GM12891 (cell line): ENCODE results near the gene ELFN1.

Source experiments
- DNase-seq: peaks from one replicate; pipeline ENCODE4 v3.0.0; 2011; ENCODE audit warnings: low spot score; ENCODE audit not compliant: insufficient read length
- FAIRE-seq: peaks from 2 replicates; lab custom pipeline; 2011; peaks lifted over from hg19 to GRCh38; lab: Jason Lieb, UNC
- PAX5 ChIP-seq: IDR thresholded peaks from 2 replicates; pipeline ENCODE4 v1.6.1; 2011; ENCODE audit warnings: low read length, moderate library complexity, mild to moderate bottlenecking; ENCODE audit not compliant: insufficient read depth, severe bottlenecking
- POLR2A ChIP-seq: IDR thresholded peaks from 2 replicates; pipeline ENCODE4 v1.6.1; 2011; ENCODE audit warnings: low read depth, low read length, control low read depth
- POLR2AphosphoS5 ChIP-seq: IDR thresholded peaks from 2 replicates; pipeline ENCODE4 v1.6.1; 2011; ENCODE audit warnings: low read depth, low read length, control low read depth
- POU2F2 ChIP-seq: IDR thresholded peaks from 2 replicates; pipeline ENCODE4 v1.6.1; 2011; ENCODE audit warnings: low read depth, mild to moderate bottlenecking, control low read depth, low read length, moderate library complexity
- SPI1 ChIP-seq: IDR thresholded peaks from 2 replicates; pipeline ENCODE4 v1.6.1; 2011; ENCODE audit warnings: low read depth, low read length, control low read depth
- TAF1 ChIP-seq: IDR thresholded peaks from 2 replicates; pipeline ENCODE4 v1.6.1; 2011; ENCODE audit warnings: low read depth, low read length, control low read depth

Gene ELFN1

DNA sequence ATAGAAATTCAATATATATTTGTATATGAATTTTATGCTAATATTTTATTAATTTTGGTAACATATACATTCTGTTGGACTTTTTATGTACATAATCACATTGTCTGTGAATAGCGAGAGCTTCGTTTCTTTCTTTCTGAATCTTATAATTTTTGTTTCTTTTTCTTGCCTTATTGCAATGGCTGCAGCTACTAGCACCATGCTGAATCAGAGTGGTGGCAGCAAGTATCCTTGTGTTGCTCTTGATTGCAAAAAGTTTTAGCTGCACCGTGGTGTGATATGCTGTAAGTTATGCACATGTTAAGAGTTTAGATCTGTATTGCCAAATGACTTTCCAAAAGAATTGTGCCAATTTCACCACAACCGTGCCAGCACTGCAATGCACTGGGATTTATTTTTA lies 32.6 kb downstream of the ELFN1 start:
- DNase-seq (no peak), FAIRE-seq (no peak)
- TF ChIP-seq SPI1 (no peak), POU2F2 (no peak), POLR2AphosphoS5 (no peak), PAX5 (no peak), POLR2A (no peak), TAF1 (no peak)

DNA sequence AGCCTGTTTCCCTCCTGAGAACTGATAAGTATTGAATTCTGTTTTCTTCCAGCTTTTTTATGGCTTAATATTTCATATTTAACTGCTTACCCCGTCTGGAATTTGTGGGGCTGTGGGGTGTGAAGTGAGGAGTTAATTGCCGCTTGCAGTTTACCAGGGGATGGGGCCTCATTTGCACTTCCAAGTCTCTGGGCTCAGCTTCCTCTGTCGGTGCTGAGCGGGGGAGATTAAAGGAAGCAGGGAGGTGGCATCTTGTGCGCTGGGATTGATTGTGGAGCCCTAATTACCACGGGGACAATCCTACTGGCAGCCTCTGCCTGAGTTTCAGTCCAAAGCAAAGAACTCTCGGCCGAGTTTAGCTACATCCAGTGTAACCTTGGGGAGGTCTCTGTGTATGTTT lies 33.4 kb downstream of the ELFN1 start:
- no peak for DNase-seq
- no peak for FAIRE-seq
- TF ChIP-seq SPI1 (no peak), POLR2AphosphoS5 (no peak), TAF1 (no peak), PAX5 (no peak), POU2F2 (no peak), POLR2A (no peak)

DNA sequence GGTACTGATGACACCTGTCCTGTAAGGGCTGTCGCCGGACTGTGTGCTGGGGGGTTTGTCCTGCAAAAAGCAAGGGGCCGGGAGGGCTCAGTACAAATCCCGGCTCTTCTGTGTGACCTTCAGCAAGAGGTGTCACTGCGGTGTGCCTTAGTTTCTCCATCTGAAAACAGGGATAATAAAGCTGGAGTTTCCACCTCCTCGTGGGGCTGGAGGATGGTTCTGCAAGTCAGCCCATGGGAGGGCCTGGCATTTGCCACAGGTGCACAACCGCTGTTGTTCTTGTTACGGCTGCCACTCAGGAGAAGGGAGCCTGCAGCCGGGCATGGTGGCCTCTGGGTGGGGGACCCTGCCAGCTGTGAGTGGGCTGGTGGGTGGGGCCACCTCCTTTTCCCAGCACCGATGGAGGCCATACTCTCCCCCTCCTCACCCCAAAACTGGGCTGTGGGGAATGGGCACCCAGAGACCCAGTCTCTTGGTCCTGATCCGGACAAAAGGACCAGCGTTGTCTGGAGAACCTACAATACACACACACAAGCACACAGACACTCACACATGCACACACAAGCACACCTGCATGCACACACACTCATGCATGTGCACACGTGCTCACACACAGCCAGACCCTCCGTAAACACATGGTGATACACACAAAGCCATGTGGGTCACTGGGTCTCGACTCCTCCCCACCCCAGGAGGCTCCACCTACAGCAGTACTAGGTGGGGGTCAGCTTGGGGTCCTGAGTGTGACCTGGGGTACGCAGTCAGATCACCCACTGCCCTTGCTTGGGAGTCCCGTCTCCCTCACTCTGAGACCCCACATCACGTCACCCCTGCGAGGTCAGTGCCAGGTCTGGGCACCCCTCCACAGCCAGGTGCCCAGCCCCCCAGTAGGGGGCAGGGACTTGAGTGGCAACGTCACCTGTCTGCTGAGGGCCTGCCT lies 34.1 kb downstream of the ELFN1 start:
- TF ChIP-seq POU2F2 (no peak), SPI1 (no peak), POLR2A (no peak), POLR2AphosphoS5 (no peak), TAF1 (no peak), PAX5 (no peak)
- no peak for FAIRE-seq

DNA sequence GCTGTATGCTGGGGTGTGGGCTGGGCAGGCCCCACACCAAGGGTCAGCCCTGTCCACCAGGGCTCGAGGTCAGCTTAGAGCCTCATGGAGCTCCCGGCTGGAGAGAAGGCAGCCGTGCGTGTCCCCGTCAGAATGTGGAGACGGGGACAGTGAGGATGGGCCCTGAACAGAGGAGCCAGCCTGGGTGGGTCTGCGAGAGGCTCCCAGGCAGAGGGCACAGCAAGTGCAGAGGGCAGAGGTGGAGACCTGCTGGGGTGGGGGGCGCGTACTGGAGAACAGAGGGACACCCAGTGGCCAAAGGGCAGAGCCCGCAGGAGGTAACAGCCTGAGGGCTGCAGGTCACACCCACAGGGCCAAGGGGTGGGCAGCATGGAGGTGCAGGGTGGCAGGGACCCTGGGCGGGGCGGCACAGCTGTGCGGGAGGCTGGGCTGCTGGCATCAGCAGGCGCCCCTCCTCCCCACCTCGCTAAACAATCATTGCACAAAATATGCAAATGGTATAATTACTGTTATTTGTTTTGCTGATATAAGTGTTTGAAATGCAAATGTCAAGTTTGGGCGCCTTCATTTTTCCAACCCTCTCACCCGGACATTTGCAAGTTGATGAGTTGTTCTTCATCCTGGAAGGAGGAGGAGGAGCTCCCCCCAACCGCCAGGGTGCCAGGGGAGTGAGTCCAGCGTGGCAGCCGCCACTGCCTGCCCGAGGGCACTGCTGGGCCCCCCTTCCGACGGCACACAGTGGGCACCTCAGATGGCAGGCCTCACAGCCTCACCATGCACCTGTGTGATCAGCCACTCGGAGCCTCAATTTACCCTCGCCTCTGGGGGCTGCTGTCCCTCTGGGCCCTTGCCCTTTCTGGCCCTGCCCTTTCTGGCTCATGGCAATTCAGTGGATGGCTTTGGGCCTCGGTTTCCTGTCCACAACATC lies 35.0 kb downstream of the ELFN1 start:
- DNase-seq = no peak
- TF ChIP-seq POU2F2 (no peak), PAX5 (no peak), POLR2A (no peak), SPI1 (no peak), POLR2AphosphoS5 (no peak), TAF1 (no peak)
- no peak for FAIRE-seq

More for the DNA sequence above, 34.1 kb downstream of the ELFN1 start:
- DNase-seq = no peak

DNA sequence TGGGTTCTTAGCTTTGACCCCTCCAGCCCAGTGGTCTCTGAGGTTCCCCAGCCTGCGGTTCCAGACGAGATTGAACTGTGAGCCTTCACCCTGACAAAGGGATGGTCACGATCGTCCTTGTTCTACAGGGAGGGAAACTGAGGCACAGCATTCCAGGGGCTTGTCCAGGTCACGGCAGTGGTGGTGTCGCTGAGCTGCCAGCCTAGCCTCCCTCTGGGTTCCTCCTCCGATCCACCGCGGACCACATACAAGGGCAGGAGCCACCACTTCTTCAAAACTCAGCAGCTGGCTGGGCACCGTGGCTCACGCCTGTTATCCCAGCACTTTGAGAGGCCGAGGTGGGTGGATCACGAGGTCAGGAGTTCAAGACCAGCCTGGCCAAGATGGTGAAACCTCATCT lies 35.8 kb downstream of the ELFN1 start:
- no peak for DNase-seq
- FAIRE-seq = no peak
- TF ChIP-seq POLR2A (no peak), TAF1 (no peak), POLR2AphosphoS5 (no peak), PAX5 (no peak)

DNA sequence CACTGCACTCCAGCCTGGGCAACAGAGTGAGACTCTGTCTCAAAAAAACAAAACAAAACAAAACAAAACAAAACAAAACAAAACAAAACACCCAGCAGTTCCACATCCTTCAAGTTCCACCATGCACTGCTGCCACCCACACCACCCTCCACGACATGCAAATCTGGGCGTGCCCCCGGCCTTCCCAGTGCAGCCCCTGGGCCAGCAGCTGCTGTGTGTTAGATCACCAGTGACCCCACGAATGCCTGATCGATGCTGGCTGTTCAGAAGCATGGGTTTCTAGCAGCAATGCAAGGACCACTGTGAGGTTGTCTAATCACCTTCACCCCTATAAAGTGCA lies 36.3 kb downstream of the ELFN1 start:
- FAIRE-seq (no peak), DNase-seq (no peak)
- TF ChIP-seq PAX5 (no peak), SPI1 (no peak), POLR2A (no peak), TAF1 (no peak), POU2F2 (no peak), POLR2AphosphoS5 (no peak)

DNA sequence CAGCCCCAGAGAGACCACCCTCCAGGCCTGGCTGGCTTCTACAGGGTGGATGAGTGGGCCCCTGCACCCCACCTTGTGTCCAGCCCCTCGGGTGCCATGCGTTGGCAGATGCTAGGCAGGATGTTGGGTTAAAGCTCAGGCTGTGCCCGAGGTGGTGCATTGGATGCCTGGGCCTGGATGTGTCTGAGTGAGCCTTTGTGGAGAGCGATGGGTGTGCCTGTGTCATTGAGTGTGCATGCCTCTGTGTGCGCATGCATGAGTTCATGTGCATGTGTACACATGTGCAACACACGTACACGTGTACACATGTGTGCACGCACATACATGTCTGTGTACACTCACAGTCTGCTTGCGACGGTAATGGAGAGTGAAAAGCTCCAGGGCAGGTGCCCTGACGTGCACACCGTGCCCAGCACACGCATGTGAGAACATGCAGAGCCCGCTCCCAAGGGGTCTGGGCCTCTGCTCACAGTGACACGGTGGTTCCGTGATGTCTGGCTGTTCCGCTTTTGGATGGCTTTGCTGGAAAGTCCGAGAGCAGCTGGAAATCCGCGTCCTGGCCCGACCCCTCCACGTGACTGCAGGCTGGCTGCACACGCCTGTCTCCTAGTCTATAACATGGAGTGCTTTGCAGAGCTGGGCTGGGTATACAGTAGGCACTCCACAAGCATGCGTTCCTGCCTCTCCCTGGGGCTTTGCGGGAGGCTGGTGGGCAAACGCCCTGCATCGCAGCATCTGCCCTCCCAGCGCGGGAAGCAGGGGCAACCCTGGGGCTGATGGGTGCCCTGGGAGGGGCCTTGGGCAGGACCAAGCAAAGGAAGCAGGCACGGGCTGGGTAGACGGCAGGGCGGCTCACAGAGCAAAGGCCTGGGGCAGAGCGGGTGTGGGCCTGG lies 36.9 kb downstream of the ELFN1 start:
- FAIRE-seq = no peak
- TF ChIP-seq PAX5 = no peak
- no peak for TF ChIP-seq POLR2A
- no peak for TF ChIP-seq POU2F2
- no peak for TF ChIP-seq SPI1
- TF ChIP-seq POLR2AphosphoS5 = no peak
- TF ChIP-seq TAF1 = no peak
- peak; percentile 6 for DNase-seq

- FAIRE-seq (no peak), DNase-seq (peak; percentile 16)
- TF ChIP-seq POLR2A = no peak
- no peak for TF ChIP-seq PAX5
- TF ChIP-seq POU2F2 = no peak
- no peak for TF ChIP-seq POLR2AphosphoS5
- no peak for TF ChIP-seq TAF1
- TF ChIP-seq SPI1 = no peak
These were observed 37.9 kb downstream of the ELFN1 start for GRCh38 chr7:1707756-1708595.
